CD4-positive, CD25-positive, alpha-beta regulatory T cell (primary cell): ENCODE results near the gene ADAM29. TPM values are rescaled to one million over a fixed set of nuclear protein-coding genes. Genes with fewer than 3 reads are reported as not detected.
"Not testable (repeated sequence)": the region's sequence is repeated elsewhere in the genome, so short reads cannot be mapped to it uniquely, and the experiment has no call there.

Source experiments
- ATAC-seq, 2 donors: fragments of 150-1000 bp; cut with Tn5 transposase; one replicate each; pipeline ENCODE4 v1.10.0; 2021; ENCODE audit warnings: low read depth in 2 of 2, moderate number of reproducible peaks in 2 of 2, moderate library complexity in 1 of 2
- DNase-seq, 3 donors: peaks; one replicate each; pipeline versions ENCODE4 v3.0.0 to v3.0.0-alpha.2; 2012 to 2022; ENCODE audit warnings: mixed read lengths in 1 of 3
- H3K27ac ChIP-seq: one replicate; pipeline ENCODE4 v1.7.0; 2013; ENCODE audit warnings: mild to moderate bottlenecking, low read length; ENCODE audit not compliant: insufficient read depth, poor library complexity, severe bottlenecking
- H3K27me3 ChIP-seq: one replicate; pipeline ENCODE4 v1.7.0; 2013; ENCODE audit warnings: low read length; ENCODE audit not compliant: control insufficient read depth, insufficient read depth
- H3K36me3 ChIP-seq: one replicate; pipeline ENCODE4 v1.7.0; 2013; ENCODE audit warnings: mild to moderate bottlenecking, low read length, moderate library complexity; ENCODE audit not compliant: control insufficient read depth, insufficient read depth
- H3K4me1 ChIP-seq: 2 replicates; pipeline ENCODE4 v1.7.0; 2013; ENCODE audit warnings: mild to moderate bottlenecking, low read length; ENCODE audit not compliant: insufficient read depth, control insufficient read depth, poor library complexity, severe bottlenecking
- H3K4me3 ChIP-seq: one replicate; pipeline ENCODE4 v1.7.0; 2013; ENCODE audit warnings: low read depth, mild to moderate bottlenecking, low read length, moderate library complexity
- H3K9me3 ChIP-seq, 2 experiments: 1 replicate in 1 of 2; 2 replicates in 1 of 2; pipeline ENCODE4 v1.7.0; 2013; ENCODE audit warnings: low read length in 2 of 2, mild to moderate bottlenecking in 1 of 2, moderate library complexity in 1 of 2; ENCODE audit not compliant: control insufficient read depth in 2 of 2
- H3K27ac Mint-ChIP-seq, 3 donors: one replicate each; pipeline ENCODE4 v1.8.0; 2020 to 2022; ENCODE audit warnings: mild to moderate bottlenecking in 3 of 3, mixed read lengths in 3 of 3, moderate library complexity in 2 of 3
- H3K27me3 Mint-ChIP-seq: one replicate; pipeline ENCODE4 v1.8.0; 2022; ENCODE audit warnings: mild to moderate bottlenecking, mixed read lengths
- H3K36me3 Mint-ChIP-seq: one replicate; pipeline ENCODE4 v1.8.0; 2020; ENCODE audit warnings: mixed read lengths
- H3K4me1 Mint-ChIP-seq, 4 donors: one replicate each; pipeline ENCODE4 v1.8.0; 2020 to 2022; ENCODE audit warnings: mixed read lengths in 4 of 4, mild to moderate bottlenecking in 1 of 4
- H3K4me3 Mint-ChIP-seq, 4 donors: one replicate each; pipeline ENCODE4 v1.8.0; 2020 to 2022; ENCODE audit warnings: mild to moderate bottlenecking in 4 of 4, mixed read lengths in 4 of 4, moderate library complexity in 3 of 4
- H3K9me3 Mint-ChIP-seq, 7 donors: one replicate each; pipeline ENCODE4 v1.8.0; 2020 to 2022; ENCODE audit warnings: mixed read lengths in 7 of 7, mild to moderate bottlenecking in 3 of 7, moderate library complexity in 2 of 7
- polyA plus RNA-seq, 4 donors: library from polyadenylated mRNA; unstranded; fragments of 300-500 nt; fragmentation: Illumina TruSeq; gene quantifications; one replicate each; pipeline ENCODE4 v1.2.3, GENCODE V29; 2021
- total RNA-seq: library from RNA; stranded (reverse); gene quantifications from one replicate; pipeline ENCODE4 v1.2.3, GENCODE V29; 2022

ADAM29 gene
- total RNA-seq (not detected), polyA plus RNA-seq (under 1 TPM in 2 of 4 donors, not detected in 2; 0.34 to 0.44 TPM)

DNA sequence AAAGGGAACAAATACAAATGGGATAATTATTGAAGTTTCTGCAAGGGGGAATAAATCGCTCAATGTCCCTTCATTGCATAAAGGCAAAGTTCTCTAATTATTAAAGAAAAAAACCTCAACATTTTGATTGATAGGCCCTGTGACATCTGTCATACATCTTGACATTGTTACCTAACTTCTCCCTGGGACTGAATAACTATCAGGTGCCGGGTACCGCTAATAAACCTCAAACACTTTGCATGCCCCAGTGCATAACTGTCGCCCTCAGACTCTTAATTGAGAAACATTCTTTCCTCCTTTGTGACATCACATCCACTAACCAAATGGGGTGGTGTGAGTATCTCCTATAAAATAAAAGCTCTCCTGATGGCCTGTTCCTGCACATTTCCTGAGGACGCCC, at the start of gene ADAM29:
TSS of gene ADAM29 (plus strand) at position 301 of the 400 bp plus-strand sequence. CDS start 57,168 bp downstream, outside the sequence.
- Mint-ChIP-seq H3K4me1 (no peaks in the 10 kb centered on the region), H3K36me3 (no peaks in the 10 kb centered on the region), H3K4me3 (no peak within 1 kb of the TSS), H3K9me3 (peaks cover 0 to 9% (median 2%) of the 10 kb centered on the region in 7 donors), H3K27me3 (no peaks in the 10 kb centered on the region), H3K27ac (no peak within 1 kb of the TSS)
- no peaks in the 10 kb centered on the region for H3K4me1 ChIP-seq
- ATAC-seq (no peak), DNase-seq (no peak)
- H3K36me3 ChIP-seq: no peaks in the 10 kb centered on the region
- no peaks in the 10 kb centered on the region for H3K27me3 ChIP-seq
- H3K9me3 ChIP-seq: no peaks in the 10 kb centered on the region
- H3K4me3 ChIP-seq: no peak within 1 kb of the TSS
- no peak within 1 kb of the TSS for H3K27ac ChIP-seq

DNA sequence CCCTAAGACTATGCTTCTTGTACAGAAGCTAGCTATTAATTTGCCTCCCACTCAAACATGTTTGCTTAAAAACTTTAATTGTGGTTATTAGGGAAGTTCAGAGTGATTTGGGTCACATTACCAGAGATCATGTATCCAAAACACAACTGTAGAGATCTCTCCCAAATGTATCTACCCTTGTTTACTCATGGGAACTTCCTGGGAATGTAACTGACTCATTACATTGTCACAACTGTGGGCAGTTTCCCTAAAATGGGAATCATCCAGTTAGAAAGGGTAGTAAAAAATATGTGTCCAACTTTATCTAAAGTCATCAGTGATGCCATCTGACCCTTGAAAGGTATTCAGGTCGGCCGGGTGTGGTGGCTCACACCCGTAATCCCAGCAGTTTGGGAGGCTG, 48.8 kb upstream of the ADAM29 start:
- Mint-ChIP-seq H3K4me1 (no peaks in the 10 kb centered on the region), H3K27me3 (no peaks in the 10 kb centered on the region), H3K4me3 (no peak overlapping the region), H3K36me3 (no peaks in the 10 kb centered on the region), H3K9me3 (peaks cover 1 to 19% (median 3%) of the 10 kb centered on the region in 7 donors), H3K27ac (no peak overlapping the region)
- DNase-seq: no peak
- H3K27ac ChIP-seq: no peak overlapping the region
- no peak overlapping the region for H3K4me3 ChIP-seq
- no peaks in the 10 kb centered on the region for H3K36me3 ChIP-seq
- H3K27me3 ChIP-seq: no peaks in the 10 kb centered on the region
- no peaks in the 10 kb centered on the region for H3K9me3 ChIP-seq
- H3K4me1 ChIP-seq: no peaks in the 10 kb centered on the region
- ATAC-seq: no peak

DNA sequence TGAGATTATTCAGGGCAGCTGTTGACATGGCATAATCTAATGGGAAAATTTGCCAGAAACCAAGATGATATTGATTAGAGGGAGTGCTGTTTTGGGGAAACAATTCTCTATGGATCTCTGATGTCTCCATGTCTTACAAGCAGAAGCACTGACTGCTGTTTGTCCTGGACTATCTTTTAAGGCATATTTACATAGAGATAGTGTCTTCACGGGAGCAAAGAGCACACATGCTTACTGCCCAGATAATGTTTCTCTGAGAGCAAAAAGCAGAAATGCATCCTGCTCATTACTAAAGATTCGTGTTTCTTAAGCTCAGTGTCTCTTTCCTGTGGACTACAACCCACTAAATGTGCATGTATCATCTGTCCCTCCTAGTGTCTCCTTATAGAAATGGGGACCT, 47.8 kb upstream of the ADAM29 start:
- no peaks in the 10 kb centered on the region for H3K36me3 ChIP-seq
- H3K4me1 ChIP-seq: no peaks in the 10 kb centered on the region
- no peak overlapping the region for H3K4me3 ChIP-seq
- H3K27ac ChIP-seq: no peak overlapping the region
- no peaks in the 10 kb centered on the region for H3K9me3 ChIP-seq
- ATAC-seq (no peak), DNase-seq (no peak)
- H3K9me3 Mint-ChIP-seq: peaks cover 0 to 19% (median 4%) of the 10 kb centered on the region in 7 donors
- H3K36me3 Mint-ChIP-seq: no peaks in the 10 kb centered on the region
- no peak overlapping the region for H3K4me3 Mint-ChIP-seq
- H3K27me3 Mint-ChIP-seq: no peaks in the 10 kb centered on the region
- no peak overlapping the region for H3K27ac Mint-ChIP-seq
- no peaks in the 10 kb centered on the region for H3K27me3 ChIP-seq
- H3K4me1 Mint-ChIP-seq: no peaks in the 10 kb centered on the region

DNA sequence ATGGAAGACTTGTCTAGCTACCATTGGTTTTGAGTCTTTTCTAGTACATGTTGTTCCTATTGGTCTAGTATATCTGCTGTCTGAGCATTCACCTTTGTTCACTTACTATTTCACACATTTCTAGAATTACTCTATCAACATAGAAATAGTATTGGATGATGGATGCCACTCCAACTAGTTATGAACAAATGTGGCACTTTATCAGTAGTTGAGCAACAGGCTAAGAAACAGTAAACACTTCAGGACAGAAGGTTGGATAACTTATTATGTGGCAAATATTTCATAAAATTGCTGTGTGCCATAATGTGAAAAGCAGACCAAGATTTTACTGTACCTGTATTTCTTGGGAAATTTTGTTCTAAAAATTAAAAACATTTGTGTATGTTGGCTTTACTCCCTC, 46.8 kb upstream of the ADAM29 start:
- H3K4me3 ChIP-seq: no peak overlapping the region
- no peak overlapping the region for H3K27ac ChIP-seq
- Mint-ChIP-seq H3K4me3 (no peak overlapping the region), H3K36me3 (no peaks in the 10 kb centered on the region), H3K27me3 (no peaks in the 10 kb centered on the region), H3K27ac (no peak overlapping the region), H3K4me1 (no peaks in the 10 kb centered on the region), H3K9me3 (peaks cover 0 to 15% (median 4%) of the 10 kb centered on the region in 7 donors)
- no peaks in the 10 kb centered on the region for H3K4me1 ChIP-seq
- no peak for ATAC-seq
- H3K9me3 ChIP-seq: no peaks in the 10 kb centered on the region
- no peak for DNase-seq
- no peaks in the 10 kb centered on the region for H3K27me3 ChIP-seq
- no peaks in the 10 kb centered on the region for H3K36me3 ChIP-seq

DNA sequence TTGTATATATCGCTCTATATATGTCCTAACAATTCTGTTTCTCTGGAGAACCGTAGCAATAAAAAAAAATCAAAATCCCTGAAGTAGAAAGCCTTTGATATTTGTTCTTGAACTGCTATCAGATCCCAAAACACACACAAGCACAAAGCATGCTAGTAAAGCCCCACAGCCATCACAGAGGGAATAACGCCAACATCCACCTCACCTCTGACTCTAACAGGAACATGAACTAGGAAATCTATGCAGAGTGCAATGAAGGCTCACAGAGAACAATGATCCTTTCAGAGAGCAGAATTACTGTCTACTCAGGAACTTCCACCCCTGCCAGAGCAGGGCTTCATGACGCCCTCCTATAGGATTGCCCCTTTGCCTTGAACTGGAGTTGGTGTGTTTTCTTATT, 45.0 kb upstream of the ADAM29 start:
- not testable (repeated sequence) for H3K27ac ChIP-seq, DNase-seq, H3K27me3 ChIP-seq, H3K27me3 Mint-ChIP-seq, H3K9me3 ChIP-seq, H3K36me3 Mint-ChIP-seq, H3K4me1 ChIP-seq, H3K9me3 Mint-ChIP-seq, H3K36me3 ChIP-seq, H3K4me3 Mint-ChIP-seq, H3K27ac Mint-ChIP-seq, ATAC-seq, H3K4me3 ChIP-seq, H3K4me1 Mint-ChIP-seq

GRCh38 chr4:174873931-174874330, 44.2 kb upstream of the ADAM29 start:
- Mint-ChIP-seq H3K9me3 (peaks cover 0 to 6% (median 2%) of the 10 kb centered on the region in 7 donors), H3K4me3 (no peak overlapping the region), H3K27ac (no peak overlapping the region), H3K4me1 (no peaks in the 10 kb centered on the region), H3K27me3 (no peaks in the 10 kb centered on the region), H3K36me3 (no peaks in the 10 kb centered on the region)
- no peaks in the 10 kb centered on the region for H3K4me1 ChIP-seq
- no peaks in the 10 kb centered on the region for H3K9me3 ChIP-seq
- DNase-seq: no peak
- H3K36me3 ChIP-seq: no peaks in the 10 kb centered on the region
- H3K27me3 ChIP-seq: no peaks in the 10 kb centered on the region
- no peak overlapping the region for H3K27ac ChIP-seq
- ATAC-seq: no peak
- H3K4me3 ChIP-seq: no peak overlapping the region

DNA sequence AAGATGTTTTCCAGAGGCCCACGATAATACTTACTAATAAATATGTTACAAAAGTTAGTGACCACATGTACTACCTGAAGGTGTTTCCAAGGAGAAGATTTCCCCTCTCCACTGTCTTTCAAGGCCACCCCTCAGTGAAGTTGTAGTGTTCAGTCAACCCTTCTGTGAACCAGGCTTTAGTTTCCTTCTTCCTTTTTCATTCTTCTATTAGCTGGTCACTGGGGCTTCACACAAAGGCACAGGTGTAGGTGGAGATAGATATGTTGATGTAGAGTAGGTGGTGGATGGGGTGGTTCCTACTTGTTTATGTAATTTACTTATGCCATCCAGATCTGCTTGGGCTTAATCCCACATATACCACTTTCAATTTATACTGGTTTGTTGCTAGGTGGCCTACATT, 43.3 kb upstream of the ADAM29 start:
- no peaks in the 10 kb centered on the region for H3K36me3 ChIP-seq
- ATAC-seq (no peak), DNase-seq (no peak)
- H3K27ac Mint-ChIP-seq: no peak overlapping the region
- no peaks in the 10 kb centered on the region for H3K4me1 ChIP-seq
- H3K27me3 Mint-ChIP-seq: no peaks in the 10 kb centered on the region
- H3K4me3 ChIP-seq: no peak overlapping the region
- H3K4me1 Mint-ChIP-seq: no peaks in the 10 kb centered on the region
- no peaks in the 10 kb centered on the region for H3K9me3 ChIP-seq
- peaks cover 0 to 6% (median 2%) of the 10 kb centered on the region in 7 donors for H3K9me3 Mint-ChIP-seq
- H3K27me3 ChIP-seq: no peaks in the 10 kb centered on the region
- no peaks in the 10 kb centered on the region for H3K36me3 Mint-ChIP-seq
- no peak overlapping the region for H3K27ac ChIP-seq
- H3K4me3 Mint-ChIP-seq: no peak overlapping the region

- no peak overlapping the region for H3K27ac Mint-ChIP-seq
- Histone ChIP-seq H3K27ac (no peak overlapping the region), H3K4me1 (no peaks in the 10 kb centered on the region), H3K36me3 (no peaks in the 10 kb centered on the region), H3K4me3 (no peak overlapping the region), H3K9me3 (no peaks in the 10 kb centered on the region), H3K27me3 (no peaks in the 10 kb centered on the region)
- no peak overlapping the region for H3K4me3 Mint-ChIP-seq
- no peaks in the 10 kb centered on the region for H3K4me1 Mint-ChIP-seq
- peaks cover 0 to 5% (median 1%) of the 10 kb centered on the region in 7 donors for H3K9me3 Mint-ChIP-seq
- ATAC-seq: no peak
- no peaks in the 10 kb centered on the region for H3K27me3 Mint-ChIP-seq
- DNase-seq: no peak
- H3K36me3 Mint-ChIP-seq: no peaks in the 10 kb centered on the region
These were observed 38.2 kb upstream of the ADAM29 start for GRCh38 chr4:174880001-174880400.
